Measurements from ENCODE around the gene SLC25A25. TPM values are rescaled to one million over a fixed set of nuclear protein-coding genes. Genes with fewer than 3 reads are reported as not detected.

SLC25A25 gene
- total and polyA plus RNA-seq, 9 of the 15 experiments (the other 6 are each of a cell fraction or from before 2014, with no cell fraction given) = 0.07 to 35.9 (median 23.2) TPM

- TF ChIP-seq, protein P1, sequence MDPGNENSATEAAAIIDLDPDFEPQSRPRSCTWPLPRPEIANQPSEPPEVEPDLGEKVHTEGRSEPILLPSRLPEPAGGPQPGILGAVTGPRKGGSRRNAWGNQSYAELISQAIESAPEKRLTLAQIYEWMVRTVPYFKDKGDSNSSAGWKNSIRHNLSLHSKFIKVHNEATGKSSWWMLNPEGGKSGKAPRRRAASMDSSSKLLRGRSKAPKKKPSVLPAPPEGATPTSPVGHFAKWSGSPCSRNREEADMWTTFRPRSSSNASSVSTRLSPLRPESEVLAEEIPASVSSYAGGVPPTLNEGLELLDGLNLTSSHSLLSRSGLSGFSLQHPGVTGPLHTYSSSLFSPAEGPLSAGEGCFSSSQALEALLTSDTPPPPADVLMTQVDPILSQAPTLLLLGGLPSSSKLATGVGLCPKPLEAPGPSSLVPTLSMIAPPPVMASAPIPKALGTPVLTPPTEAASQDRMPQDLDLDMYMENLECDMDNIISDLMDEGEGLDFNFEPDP (CRISPR knock-in tag; IDR thresholded peaks at IDR 0.05) = no peak
- no peak for TF ChIP-seq ZBTB17 (CRISPR knock-in tag; IDR thresholded peaks at IDR 0.05)
- TF ChIP-seq ZNF583 (CRISPR knock-in tag; IDR thresholded peaks at IDR 0.05) = no peak
- TF ChIP-seq POLR2AphosphoS2 (IDR thresholded peaks at IDR 0.05; ENCODE audit: low read length) = no peak
- TF ChIP-seq MTF1 (CRISPR knock-in tag; IDR thresholded peaks at IDR 0.05; ENCODE audit: borderline replicate concordance) = no peak
- no peak for TF ChIP-seq EWSR1 (IDR thresholded peaks at IDR 0.05; ENCODE audit: borderline replicate concordance, low read depth, partially characterized antibody)
- no peak for TF ChIP-seq ZNF445 (CRISPR knock-in tag; IDR thresholded peaks at IDR 0.05; ENCODE audit: low read depth)
- peak in 1 of 2 experiments; percentile 56; a peak in 1 of 4 replicates for TF ChIP-seq TEAD1 (CRISPR knock-in tag; IDR thresholded peaks at IDR 0.05)
- TF ChIP-seq, protein P2, sequence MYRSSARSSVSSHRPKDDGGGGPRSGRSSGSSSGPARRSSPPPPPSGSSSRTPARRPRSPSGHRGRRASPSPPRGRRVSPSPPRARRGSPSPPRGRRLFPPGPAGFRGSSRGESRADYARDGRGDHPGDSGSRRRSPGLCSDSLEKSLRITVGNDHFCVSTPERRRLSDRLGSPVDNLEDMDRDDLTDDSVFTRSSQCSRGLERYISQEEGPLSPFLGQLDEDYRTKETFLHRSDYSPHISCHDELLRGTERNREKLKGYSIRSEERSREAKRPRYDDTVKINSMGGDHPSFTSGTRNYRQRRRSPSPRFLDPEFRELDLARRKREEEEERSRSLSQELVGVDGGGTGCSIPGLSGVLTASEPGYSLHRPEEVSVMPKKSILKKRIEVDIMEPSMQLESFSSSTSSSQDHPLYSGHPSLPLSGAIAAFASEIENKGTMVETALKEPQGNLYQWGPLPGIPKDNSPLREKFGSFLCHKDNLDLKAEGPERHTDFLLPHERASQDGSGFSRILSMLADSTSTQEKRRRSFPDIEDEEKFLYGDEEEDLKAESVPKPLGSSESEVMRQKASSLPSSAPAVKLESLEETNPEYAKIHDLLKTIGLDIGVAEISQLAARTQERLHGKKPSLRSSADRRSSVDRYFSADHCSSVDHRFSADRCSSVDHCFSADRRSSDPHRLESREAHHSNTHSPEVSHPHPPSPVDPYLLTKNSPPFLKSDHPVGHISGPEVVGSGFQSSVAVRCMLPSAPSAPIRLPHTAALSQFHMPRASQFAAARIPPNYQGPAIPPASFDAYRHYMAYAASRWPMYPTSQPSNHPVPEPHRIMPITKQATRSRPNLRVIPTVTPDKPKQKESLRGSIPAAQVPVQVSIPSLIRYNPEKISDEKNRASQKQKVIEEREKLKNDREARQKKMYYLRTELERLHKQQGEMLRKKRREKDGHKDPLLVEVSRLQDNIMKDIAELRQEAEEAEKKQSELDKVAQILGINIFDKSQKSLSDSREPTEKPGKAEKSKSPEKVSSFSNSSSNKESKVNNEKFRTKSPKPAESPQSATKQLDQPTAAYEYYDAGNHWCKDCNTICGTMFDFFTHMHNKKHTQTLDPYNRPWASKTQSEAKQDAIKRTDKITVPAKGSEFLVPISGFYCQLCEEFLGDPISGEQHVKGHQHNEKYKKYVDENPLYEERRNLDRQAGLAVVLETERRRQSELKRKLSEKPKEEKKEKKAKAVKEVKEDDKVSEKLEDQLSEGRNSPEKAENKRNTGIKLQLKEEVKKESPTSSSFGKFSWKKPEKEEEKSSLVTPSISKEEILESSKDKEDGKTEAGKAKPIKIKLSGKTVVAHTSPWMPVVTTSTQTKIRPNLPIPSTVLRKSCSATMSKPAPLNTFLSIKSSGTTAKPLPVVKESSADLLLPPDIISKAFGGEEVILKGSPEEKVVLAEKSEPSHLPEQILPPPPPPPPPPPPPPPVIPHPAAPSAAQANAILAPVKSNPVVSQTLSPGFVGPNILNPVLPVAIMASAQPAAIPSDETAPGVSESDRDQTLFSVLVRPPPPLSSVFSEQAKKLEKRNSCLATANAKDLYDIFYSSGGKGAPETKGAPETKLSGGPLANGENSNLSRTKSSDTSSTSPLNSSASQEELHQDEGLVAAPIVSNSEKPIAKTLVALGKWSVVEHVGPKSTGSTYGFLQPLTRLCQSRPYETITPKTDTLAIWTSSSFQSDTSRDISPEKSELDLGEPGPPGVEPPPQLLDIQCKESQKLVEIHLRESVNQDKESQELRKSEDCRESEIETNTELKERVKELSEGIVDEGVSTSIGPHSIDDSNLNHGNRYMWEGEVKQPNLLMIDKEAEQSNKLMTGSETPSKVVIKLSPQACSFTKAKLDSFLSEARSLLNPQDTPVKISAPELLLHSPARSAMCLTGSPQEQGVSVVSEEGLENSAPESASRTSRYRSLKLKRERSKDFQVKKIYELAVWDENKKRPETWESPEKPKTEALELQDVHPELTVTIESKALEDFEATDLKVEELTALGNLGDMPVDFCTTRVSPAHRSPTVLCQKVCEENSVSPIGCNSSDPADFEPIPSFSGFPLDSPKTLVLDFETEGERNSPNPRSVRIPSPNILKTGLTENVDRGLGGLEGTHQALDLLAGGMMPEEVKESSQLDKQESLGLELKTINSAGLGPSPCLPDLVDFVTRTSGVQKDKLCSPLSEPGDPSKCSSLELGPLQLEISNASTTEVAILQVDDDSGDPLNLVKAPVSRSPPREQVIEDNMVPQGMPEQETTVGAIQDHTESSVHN (IDR thresholded peaks at IDR 0.05; ENCODE audit: borderline replicate concordance in 1 of 2, low read depth in 1 of 2) = no peak
- peak; percentile 81 for TF ChIP-seq NEUROD1 (IDR thresholded peaks at IDR 0.05; ENCODE audit: borderline replicate concordance, low read depth, low read length, partially characterized antibody)
- no peak for TF ChIP-seq ADNP (tag; IDR thresholded peaks at IDR 0.05)
- no peak for TF ChIP-seq CBFA2T3 (IDR thresholded peaks at IDR 0.05)
- TF ChIP-seq HMG20A (CRISPR knock-in tag; conservative IDR thresholded peaks at IDR 0.05) = no peak
- TF ChIP-seq FOXP1 (CRISPR knock-in tag; IDR thresholded peaks at IDR 0.05) = peak; percentile 32; the same call in 1 of the 2 replicates
- TF ChIP-seq SNAPC5 (CRISPR knock-in tag; IDR thresholded peaks at IDR 0.05) = no peak
- no peak for TF ChIP-seq GTF2E2 (tag; IDR thresholded peaks at IDR 0.05)
- no peak for TF ChIP-seq XRCC3 (IDR thresholded peaks at IDR 0.05)
- no peak for TF ChIP-seq CEBPB (tag; IDR thresholded peaks at IDR 0.05)
These were observed 59.5 kb downstream of the SLC25A25 start, which contains the start of gene PTGES2 (continued) for GRCh38 chr9:128127568-128127989.
